NB4 (cell line): ENCODE measurements around the gene OR5B12.

Experiments
- POLR2A ChIP-seq: IDR thresholded peaks from 2 replicates; pipeline ENCODE4 v1.6.1; 2011; ENCODE audit warnings: mild to moderate bottlenecking; ENCODE audit not compliant: insufficient read length; ENCODE audit errors: extremely low read depth
- TF ChIP-seq, protein P1 (sequence below): IDR thresholded peaks from 2 replicates; pipeline ENCODE4 v1.6.1; 2011; ENCODE audit warnings: low read depth, low read length
- TF ChIP-seq, protein P2 (sequence below): IDR thresholded peaks from one replicate; pipeline ENCODE4 v1.5.1; 2012; ENCODE audit warnings: low read depth, low read length

DNA sequence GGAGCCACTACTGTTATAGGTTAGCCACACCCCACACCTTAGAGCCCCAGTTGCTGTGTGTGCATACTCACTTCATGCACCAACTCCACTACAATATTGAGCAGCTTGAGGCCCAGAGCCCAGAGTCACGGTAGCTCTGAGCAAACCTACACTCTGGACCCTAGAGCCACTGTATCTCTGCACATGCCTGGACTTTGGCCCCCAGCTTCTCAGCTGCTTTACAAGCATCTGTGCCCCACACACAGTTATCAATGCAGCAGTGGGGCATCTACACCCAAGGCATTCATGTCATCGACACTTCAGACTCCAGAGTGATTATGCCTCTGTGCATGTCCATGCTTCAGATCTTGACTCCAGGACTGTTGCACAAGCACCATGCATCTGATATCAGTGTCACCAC is 2.3 kb upstream of the OR5B12 start:
- TF ChIP-seq, protein P1, sequence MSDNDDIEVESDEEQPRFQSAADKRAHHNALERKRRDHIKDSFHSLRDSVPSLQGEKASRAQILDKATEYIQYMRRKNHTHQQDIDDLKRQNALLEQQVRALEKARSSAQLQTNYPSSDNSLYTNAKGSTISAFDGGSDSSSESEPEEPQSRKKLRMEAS = no peak
- TF ChIP-seq, protein P2, sequence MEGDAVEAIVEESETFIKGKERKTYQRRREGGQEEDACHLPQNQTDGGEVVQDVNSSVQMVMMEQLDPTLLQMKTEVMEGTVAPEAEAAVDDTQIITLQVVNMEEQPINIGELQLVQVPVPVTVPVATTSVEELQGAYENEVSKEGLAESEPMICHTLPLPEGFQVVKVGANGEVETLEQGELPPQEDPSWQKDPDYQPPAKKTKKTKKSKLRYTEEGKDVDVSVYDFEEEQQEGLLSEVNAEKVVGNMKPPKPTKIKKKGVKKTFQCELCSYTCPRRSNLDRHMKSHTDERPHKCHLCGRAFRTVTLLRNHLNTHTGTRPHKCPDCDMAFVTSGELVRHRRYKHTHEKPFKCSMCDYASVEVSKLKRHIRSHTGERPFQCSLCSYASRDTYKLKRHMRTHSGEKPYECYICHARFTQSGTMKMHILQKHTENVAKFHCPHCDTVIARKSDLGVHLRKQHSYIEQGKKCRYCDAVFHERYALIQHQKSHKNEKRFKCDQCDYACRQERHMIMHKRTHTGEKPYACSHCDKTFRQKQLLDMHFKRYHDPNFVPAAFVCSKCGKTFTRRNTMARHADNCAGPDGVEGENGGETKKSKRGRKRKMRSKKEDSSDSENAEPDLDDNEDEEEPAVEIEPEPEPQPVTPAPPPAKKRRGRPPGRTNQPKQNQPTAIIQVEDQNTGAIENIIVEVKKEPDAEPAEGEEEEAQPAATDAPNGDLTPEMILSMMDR = no peak
- no peak for TF ChIP-seq POLR2A
